ENCODE results near the gene RTL10. TPM values are rescaled to one million over a fixed set of nuclear protein-coding genes. Genes with fewer than 3 reads are reported as not detected.

The RTL10 gene
- total and polyA plus RNA-seq, 2 of the 13 experiments (the other 11 are each of a cell fraction or from before 2014, with no cell fraction given): 14.1 to 15.8 TPM

DNA sequence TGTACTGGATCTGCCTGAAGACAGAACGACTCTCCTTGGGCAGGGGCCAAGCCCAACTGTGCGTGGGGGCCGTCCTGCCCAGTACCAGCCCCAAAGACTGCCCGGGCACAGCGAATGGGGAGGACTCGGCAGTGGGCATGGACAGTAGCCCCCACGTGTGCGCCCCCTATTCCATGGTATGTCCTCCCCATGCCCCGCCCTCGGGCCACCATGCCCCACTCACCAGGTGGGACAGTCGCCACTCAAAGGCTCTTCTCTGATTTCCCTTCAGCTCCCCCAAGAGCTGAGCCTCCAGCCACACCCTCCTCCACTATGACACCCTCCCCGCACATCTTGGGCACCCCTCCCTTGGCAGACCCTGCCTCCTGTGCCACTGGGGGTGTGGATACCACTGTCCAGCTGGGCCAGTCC lies 43.5 kb downstream of the RTL10 start:
- ATAC-seq: no peak
- Histone ChIP-seq H3K9me3 (ENCODE audit: low read length) (no peaks in the 10 kb centered on the region), H2AFZ (ENCODE audit: low read length) (no peak overlapping the region), H4K20me1 (ENCODE audit: insufficient read depth, low read length) (no peaks in the 10 kb centered on the region), H3K4me1 (ENCODE audit: insufficient read depth, low read length) (no peaks in the 10 kb centered on the region), H3K27ac (ENCODE audit: extremely low read length, insufficient read depth, low read length) (no peak overlapping the region), H3K27me3 (ENCODE audit: control insufficient read depth in 1 of 2, insufficient read depth in 2 of 2, low read length in 2 of 2) (no peaks in the 10 kb centered on the region), H3K36me3 (replicated peaks in 1 of 2; ENCODE audit: control insufficient read depth in 1 of 2, insufficient read depth in 2 of 2, low read length in 2 of 2) (no peaks in the 10 kb centered on the region), H3K9ac (ENCODE audit: insufficient read depth, low read depth, low read length) (no peak overlapping the region), H3K79me2 (ENCODE audit: insufficient read depth, low read length) (no peaks in the 10 kb centered on the region), H3K4me3 (replicated peaks in 1 of 3; ENCODE audit: insufficient read depth in 1 of 3, low read depth in 2 of 3, low read length in 3 of 3) (no peak overlapping the region), H3K4me2 (ENCODE audit: low read depth, low read length) (no peak overlapping the region)
- POLR2A ChIA-PET: no interaction called here
- intact Hi-C loops (cut with micrococcal nuclease; ENCODE audit: unreplicated experiment): no loop called here
- WGBS (ENCODE audit: low lambda C conversion rate): 98% methylated on average over 8 of the region's 12 CpGs
- TF ChIP-seq ZNF674 (CRISPR knock-in tag; IDR thresholded peaks at IDR 0.05; ENCODE audit: low read depth) (no peak), PRPF4 (IDR thresholded peaks at IDR 0.05; ENCODE audit: low read depth, low read length, poor library complexity, severe bottlenecking) (no peak), GLI4 (CRISPR knock-in tag; IDR thresholded peaks at IDR 0.05; ENCODE audit: borderline replicate concordance) (no peak), ZNF326 (CRISPR knock-in tag; IDR thresholded peaks at IDR 0.05; ENCODE audit: borderline replicate concordance) (no peak), BHLHE40 (IDR thresholded peaks at IDR 0.05; ENCODE audit: low read length) (no peak), KLF12 (CRISPR knock-in tag; IDR thresholded peaks at IDR 0.05; ENCODE audit: borderline replicate concordance) (no peak), MZF1 (CRISPR knock-in tag; IDR thresholded peaks at IDR 0.05; ENCODE audit: borderline replicate concordance) (no peak), ZNF891 (CRISPR knock-in tag; IDR thresholded peaks at IDR 0.05) (no peak), ZSCAN22 (CRISPR knock-in tag; IDR thresholded peaks at IDR 0.05) (no peak), ERF (CRISPR knock-in tag; IDR thresholded peaks at IDR 0.05) (no peak), ZFP1 (CRISPR knock-in tag; IDR thresholded peaks at IDR 0.05) (no peak), ESRRA (CRISPR knock-in tag; IDR thresholded peaks at IDR 0.05; ENCODE audit: low read depth) (no peak), TBX2 (CRISPR knock-in tag; IDR thresholded peaks at IDR 0.05; ENCODE audit: borderline replicate concordance) (no peak), THAP9 (CRISPR knock-in tag; IDR thresholded peaks at IDR 0.05; ENCODE audit: borderline replicate concordance) (no peak), MTF1 (CRISPR knock-in tag; IDR thresholded peaks at IDR 0.05) (no peak), ZNF350 (CRISPR knock-in tag; IDR thresholded peaks at IDR 0.05; ENCODE audit: borderline replicate concordance, low read depth) (no peak), YEATS2 (CRISPR knock-in tag; IDR thresholded peaks at IDR 0.05; ENCODE audit: borderline replicate concordance) (no peak), GFI1 (CRISPR knock-in tag; IDR thresholded peaks at IDR 0.05; ENCODE audit: borderline replicate concordance) (no peak)
- TF ChIP-seq, protein P1, sequence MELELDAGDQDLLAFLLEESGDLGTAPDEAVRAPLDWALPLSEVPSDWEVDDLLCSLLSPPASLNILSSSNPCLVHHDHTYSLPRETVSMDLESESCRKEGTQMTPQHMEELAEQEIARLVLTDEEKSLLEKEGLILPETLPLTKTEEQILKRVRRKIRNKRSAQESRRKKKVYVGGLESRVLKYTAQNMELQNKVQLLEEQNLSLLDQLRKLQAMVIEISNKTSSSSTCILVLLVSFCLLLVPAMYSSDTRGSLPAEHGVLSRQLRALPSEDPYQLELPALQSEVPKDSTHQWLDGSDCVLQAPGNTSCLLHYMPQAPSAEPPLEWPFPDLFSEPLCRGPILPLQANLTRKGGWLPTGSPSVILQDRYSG (CRISPR knock-in tag; IDR thresholded peaks at IDR 0.05): no peak
- TF ChIP-seq, protein P2, sequence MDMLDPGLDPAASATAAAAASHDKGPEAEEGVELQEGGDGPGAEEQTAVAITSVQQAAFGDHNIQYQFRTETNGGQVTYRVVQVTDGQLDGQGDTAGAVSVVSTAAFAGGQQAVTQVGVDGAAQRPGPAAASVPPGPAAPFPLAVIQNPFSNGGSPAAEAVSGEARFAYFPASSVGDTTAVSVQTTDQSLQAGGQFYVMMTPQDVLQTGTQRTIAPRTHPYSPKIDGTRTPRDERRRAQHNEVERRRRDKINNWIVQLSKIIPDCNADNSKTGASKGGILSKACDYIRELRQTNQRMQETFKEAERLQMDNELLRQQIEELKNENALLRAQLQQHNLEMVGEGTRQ (IDR thresholded peaks at IDR 0.05; ENCODE audit: low read depth, low read length): no peak
- TF ChIP-seq, protein P2 (CRISPR knock-in tag; IDR thresholded peaks at IDR 0.05; ENCODE audit: borderline replicate concordance): no peak
- BruUV-seq (replicated peaks): no TSS peak
- DNase-seq (ENCODE audit: low spot score): no peak
- FAIRE-seq: no peak
- in situ Hi-C loops (cut with HindIII; ENCODE audit: extremely low pct_ligation_motif_present, low pct_unique_long_range_greater_than_20kb): no loop called here
- CTCF ChIA-PET (ENCODE audit: low intra/inter-chr PET ratio, low total read pairs): no interaction called here

Measured in HepG2 (cell line).